Measurements from ENCODE around the gene FAM53C.
"Not testable (repeated sequence)": the region's sequence is repeated elsewhere in the genome, so short reads cannot be mapped to it uniquely, and the experiment has no call there.

Gene FAM53C

DNA sequence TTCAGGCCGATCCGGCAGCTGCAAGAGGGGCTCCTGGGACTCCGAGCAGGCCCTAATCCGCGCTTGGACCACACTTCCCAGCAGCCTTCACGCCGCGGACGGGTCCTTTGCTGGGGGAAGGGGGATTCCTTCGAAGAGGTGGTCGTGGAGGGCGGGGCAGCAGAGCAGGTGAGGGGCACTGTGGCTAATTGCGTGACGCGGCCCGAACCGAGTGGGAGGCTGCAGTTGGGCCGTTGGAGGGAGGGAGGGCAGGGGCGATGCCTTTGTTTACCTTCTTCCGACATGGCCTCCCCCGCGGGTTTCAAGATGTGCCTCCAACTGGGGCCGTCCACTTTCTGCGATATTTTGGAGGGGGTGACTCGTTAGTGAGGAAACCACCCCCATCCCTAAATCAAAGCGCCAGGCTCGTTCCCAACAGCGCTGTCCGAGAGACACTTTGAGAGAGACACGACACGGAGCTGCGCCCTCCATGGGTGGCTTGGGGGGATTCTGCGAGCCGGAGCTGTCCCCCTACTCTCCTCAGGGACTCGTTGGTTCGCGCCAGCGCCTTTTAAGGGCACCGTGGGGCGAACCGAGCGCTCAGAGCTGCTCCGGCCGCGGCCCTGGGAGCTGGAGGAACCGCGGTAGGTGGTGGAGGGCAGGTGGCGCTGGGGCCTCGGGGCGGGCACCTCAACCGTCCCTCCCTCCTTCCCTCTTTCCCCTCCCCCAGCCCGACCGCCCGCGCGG, at the start of gene FAM53C:
Gene FAM53C, plus strand, starts transcription at position 582 of the 726 bp plus-strand sequence. CDS start 3,070 bp downstream, outside the sequence.
- peak; percentile 85 for DNase-seq (ENCODE audit: low read depth)

DNA sequence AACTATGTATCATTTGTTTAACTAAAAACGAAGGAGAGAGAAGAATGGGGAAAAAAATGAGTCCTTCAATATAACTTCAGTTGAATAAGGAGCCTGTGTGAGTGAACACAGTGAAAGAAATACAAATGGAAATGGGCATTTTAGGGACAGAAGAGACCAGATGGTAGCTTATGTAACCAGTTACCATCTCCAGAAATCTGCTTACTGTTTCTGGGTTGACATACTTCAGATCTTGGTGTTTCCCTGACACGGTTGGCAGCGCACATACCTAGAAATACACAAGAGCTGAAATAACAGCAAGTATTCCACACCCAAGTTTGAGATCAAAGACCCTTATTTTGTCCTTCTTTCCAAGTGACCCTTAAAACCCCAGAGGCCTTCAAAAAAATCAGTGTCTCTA, 48.8 kb upstream of the FAM53C start:
- no peak for DNase-seq (ENCODE audit: low read depth)

DNA sequence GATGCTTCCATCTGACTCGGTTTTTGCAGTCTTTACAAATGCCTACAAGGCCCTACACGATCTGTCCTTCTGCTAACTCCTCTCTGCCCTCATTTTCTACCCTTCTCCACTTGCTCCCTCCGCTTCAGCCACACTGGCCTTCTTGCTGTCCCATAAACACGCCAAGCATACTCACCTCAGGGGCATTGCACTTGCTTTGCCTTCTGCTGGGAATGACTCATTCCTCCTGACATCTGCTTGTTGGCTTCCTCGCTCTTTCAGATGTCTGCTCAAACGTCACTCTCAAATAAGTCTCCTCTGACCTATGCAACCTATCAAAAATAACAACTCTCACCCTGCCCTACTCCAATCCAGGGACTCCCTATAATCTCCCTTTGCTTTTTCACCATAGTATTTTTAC, 34.7 kb upstream of the FAM53C start:
- DNase-seq (ENCODE audit: low read depth), result no peak

DNA sequence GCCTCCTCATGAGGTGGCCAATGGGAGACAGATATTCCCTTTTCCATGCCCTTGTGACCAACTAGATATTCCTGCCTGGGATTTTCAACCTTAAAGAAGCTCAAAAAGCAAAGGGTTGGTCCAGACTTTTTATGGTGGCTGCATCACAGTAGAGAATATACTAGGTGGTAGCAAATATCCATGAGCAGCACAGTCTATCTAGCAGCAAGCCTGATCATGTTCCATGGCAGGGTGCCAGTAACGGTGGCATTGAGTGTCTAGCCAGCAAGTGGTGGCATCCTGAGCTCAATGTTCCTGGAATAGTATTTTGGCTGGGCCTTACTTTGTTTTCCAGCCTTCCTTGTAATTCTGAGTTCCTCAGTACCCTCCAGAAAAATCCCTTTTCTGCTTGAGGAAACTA, 32.3 kb upstream of the FAM53C start:
- no peak for DNase-seq (ENCODE audit: low read depth)

DNA sequence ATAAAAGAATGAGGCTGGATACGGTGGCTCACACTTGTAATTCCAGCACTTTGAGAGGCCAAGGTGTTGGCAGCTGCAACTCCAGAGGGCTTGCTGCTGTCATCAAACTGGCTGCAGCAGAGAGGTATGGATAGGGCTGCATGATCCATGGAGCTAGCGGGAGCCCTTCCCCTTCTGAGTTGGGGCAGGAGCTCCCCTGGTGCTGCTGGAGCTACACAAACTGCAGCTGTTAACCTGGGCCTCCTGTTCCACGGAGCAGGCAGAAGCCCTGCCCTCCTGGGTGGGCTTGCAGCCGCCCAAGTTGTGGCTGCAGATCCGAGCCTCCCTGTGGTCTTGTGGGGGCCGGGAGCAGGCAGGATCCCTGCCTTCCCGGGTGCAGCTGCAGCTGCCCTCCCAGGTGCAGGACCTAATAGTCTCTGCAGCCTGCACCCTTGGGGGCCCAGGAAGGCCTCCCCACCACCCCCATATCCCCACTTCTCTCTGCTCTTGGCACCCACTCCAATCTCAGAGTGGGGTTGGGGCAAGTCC, 22.3 kb upstream of the FAM53C start:
- no peak for DNase-seq (ENCODE audit: low read depth)

DNA sequence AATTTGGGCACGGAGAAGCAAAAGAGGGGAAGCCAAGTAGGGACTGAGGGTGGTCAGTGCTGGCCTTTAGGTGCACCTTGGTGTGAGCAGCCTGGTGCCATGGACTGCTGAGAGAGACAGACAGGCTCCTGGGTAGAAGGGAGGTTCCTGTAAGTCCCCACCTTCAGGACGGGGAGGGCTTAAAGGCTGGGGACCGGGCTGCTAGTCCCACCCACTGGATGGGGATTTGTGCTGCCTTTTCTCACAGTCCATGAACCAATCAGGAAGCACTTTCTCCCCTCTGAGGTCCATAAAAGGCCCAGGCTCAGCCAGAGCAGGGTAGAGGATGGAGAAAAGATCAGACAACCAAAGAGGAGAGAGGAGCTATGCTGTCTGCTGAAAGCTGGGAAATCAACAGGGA, 21.7 kb upstream of the FAM53C start:
- no peak for DNase-seq (ENCODE audit: low read depth)

DNA sequence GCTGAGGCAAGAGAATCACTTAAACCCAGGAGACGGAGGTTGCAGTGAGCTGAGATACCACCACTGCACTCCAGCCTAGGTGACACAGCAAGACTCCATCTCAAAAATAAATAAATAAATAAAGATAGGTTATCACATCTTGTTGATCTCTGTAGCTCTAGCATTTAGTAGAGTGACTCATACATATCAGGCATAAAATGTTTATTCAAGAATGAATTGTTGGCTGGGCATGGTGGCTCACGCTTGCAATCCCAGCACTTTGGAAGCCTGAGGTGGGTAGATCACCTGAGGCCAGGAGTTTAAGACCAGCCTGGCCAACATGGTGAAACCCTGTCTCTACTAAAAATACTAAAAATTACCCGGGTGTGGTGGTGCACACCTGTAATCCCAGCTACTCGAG, 19.9 kb upstream of the FAM53C start:
- DNase-seq (ENCODE audit: low read depth), result not testable (repeated sequence)

DNA sequence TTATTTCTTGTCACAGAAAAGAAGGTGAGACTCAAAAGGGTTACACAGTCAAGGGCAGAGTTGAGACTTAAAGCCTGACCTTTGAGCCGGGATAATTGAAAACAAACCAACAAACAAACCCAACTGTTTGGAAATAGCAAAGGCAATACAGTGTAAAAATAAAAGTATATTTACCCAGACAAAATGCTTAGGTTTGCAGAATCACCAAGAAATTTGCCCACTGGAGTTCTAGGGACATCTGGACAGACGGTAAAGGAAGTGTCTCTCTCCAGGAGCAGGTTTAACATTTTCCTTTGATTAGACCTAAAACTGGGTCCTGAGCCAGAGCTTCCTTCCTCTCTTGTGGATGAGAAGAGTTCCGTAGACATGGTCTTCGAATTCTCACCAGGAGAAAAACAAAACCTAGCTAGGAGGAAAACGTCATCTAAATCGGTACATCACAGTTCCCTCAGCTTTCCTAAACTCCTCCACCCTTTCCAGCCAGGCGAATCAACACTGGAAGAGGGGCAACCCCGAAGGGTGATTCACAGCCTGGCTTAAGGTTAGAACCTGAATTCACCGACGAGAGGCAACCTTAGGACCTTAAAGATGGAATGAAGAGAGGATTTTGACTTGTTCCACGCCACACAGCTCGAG, 7.1 kb upstream of the FAM53C start:
- no peak for DNase-seq (ENCODE audit: low read depth)

DNA sequence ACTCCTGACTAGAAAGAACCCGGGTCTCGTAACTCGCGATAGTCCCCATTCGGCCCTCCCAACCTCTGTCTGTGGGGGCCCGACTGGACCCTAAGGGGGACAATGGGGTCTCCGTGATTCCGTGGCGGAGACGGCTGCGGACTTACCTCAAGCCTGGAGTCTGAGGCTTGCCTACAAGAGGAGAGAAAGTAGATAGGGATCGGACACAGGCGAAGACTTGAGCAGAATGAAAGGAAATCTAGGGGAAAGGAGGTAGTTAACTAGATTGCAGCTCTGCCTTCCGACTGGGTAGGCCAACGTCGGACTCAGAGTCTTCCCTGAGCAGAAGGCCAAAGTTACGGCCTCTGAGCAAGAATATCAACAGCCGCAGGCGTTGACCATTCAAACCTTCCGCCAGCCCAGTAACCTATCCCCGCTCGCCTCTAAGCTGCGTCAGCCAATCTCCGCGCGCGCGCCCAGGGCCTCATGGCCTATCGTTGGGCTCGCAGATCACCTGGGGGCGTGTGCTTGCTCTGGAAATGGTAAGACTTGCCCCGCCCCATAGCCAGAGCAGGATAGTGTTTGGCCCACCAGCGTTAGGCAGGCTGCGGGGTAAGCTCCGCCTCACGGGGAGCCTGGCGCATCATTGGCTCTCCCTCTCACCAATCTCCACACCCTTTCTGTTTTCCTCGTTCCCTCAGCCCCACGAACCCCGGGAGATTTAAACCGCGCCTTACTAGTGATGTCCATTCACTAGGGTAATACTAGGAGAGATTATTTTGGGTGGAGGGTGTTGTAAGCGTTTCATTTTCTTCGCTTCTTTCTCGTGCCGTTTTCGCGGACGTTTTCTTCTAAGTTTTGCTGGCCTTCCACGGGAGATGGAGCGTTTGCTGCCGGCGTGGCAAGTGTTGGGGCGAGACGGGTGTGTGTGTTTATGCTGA, 6.4 kb upstream of the FAM53C start, which contains the start of gene CDC25C:
Gene CDC25C, minus strand, starts transcription at position 356 of the 920 bp plus-strand sequence. CDS start 624 bp downstream, outside the sequence.
- peak; percentile 93 for DNase-seq (ENCODE audit: low read depth)

DNA sequence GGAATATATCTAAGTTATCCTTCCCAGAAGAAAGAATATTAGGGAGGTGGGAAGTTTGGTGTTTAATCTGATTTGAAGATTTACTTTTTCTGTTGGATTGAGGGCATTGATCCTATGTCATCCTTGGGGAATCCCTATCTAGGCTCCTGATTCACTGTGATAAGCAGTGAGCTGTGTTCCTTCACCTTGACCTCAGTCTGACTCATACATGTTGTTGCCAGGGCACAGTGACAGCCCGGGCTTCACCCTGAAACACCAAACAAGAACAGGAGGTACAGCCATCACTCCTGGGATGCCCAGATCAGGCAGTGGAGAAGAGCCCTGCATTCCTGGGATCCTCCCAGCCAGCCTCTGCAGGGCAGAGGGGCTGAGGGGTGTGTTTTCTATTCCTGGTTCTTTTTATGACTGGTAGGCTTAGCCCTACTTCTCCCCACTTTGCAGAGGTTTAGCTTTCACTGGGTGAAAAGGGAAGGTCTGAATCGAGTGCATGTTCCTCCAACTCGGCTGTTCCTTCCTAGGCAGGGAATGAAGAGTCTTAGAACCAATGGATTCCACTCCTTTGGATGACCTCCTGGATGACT, 3.1 kb upstream of the FAM53C start:
- no peak for DNase-seq (ENCODE audit: low read depth)

DNA sequence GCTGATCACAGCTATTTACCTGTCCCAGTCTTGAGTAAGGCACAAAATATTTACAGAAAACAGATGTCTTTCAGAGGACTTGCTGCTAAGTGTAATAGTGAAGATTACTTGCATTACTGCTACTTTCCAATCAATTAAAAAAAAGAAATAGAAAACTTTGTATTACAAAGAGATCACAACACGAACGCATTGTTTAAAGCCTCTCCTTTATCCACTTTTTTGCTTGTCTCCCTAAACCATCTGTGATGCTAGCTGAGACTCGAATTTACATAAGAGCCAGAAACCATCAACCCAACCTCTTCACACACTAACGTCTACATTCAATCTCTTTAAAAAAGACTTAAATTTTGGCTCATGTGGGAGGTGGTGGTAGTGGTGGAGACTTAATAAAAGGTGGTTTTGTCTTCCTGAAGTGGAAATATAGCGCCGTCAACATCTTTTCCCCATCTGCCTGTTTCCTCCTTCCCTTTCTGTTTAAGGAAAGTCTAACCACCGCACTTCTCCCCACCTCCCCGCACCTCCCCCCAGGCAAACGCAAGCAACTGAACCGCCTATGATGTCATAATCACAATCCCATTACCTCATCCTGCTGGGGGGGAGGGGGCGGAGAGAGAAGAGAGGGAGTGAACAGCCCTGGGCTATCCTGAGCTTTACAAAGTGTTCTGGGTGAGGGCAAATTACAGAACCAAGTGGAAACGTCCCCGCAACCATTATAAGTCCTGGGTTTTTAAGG, 948 bp upstream of the FAM53C start:
- no peak for DNase-seq (ENCODE audit: low read depth)

DNA sequence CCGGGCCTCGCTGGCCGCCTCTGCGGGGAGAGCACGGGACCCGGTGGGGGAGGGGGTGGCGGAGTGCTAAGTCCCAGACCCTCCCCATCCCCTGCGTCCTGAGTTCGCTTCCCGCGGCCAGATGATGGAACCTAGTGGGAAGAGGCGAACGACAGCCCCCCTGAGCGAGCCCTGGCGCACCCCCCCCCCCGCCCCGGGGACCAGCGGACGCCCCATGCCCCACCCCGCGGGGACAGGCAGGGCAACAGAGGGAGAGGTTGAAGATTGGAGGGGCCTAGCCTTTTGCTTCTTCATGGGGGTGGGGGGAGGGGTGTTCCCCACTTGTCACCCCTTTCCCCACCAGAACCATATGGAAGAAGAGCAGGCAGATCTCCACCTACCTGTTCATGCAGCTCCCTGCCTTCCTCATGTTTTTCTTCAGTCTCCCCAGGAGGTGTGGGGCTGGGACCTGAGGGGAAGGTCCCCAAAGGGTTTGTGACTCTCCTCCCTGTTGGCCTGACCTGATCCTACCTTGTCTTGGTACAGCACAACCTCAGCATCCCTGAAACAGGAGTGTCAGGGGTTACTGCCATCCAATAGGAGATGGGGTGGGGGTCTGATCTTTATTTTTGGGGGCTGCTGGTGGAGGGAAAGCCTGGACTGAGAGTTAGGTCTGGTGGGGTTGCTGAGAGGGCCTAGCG, 485 bp downstream of the FAM53C start:
- no peak for DNase-seq (ENCODE audit: low read depth)

DNA sequence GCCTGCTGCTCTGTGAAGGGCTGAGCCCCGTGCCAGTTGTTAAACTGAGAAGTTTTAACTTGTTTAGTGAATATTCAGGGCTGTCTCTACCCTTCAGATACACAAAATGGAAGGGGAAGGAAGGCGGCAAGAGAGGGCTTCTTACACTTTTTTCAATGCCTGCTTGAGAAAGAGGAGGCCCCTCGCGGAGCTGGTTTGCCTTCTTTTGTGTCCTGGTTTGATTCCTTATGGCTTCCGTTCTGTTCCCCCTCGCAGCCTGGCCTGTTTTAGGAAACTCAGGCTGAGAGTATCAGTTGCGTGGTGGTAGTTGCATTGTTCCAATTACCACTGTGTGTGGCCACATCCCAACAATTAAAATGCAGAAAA, 1.0 kb downstream of the FAM53C start:
- no peak for DNase-seq (ENCODE audit: low read depth)

DNA sequence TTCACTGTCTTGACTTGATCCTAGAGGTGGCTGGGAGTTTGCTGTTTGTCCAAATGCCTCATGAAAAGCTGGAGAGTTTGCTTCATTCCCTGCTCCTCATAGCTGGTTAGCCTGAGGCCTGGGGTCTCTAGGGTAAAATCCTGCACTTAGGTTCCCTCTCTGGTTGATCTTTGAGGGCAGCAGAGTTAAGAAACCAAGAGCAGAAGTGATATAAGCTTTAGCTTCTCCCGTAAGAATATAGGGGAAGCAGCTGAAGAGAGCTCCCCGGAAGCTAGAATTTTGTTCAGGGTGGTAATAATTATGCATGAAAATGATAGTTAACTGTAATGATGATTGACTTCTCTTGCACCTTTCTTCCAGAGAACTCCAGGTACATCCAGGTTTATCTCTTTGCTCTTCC, 1.4 kb downstream of the FAM53C start:
- DNase-seq (ENCODE audit: low read depth), result no peak

DNA sequence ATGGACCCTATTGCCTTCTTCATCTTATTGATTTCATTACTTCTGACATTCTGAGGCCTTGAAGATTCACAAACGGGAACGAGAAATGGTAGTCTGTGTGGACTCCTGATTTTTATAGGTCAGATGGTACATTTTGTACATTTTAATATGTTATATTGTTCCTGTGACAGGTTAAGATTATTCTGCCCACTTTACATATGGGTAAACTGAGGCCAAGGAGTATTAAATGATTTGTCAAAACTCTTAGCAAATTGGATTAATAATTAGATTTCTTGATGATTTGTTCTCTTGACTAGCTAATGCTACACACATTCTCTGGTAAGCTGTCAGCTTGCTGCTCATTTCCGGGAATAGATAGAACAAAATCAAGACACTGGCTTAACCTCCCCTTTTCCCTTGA, 1.9 kb downstream of the FAM53C start:
- DNase-seq (ENCODE audit: low read depth), result no peak

DNA sequence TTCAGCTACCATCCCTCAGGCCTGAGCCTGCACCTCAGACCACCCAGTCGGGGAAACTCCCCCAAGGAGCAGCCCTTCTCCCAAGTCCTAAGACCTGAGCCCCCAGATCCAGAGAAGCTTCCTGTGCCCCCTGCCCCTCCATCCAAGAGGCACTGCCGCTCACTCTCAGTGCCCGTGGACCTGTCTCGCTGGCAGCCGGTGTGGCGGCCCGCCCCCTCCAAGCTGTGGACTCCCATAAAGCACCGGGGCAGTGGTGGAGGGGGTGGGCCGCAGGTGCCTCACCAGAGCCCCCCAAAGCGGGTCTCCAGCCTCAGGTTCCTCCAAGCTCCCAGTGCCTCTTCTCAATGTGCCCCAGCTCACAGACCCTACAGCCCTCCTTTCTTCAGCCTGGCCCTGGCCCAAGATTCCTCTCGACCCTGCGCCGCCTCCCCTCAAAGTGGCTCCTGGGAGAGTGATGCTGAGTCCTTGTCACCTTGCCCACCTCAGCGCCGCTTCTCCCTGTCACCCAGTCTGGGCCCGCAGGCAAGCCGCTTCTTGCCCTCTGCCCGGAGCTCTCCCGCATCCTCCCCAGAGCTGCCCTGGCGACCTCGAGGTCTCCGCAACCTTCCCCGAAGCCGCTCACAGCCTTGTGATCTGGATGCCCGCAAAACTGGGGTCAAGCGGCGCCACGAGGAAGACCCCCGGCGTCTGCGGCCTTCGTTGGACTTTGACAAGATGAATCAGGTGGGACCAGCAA, 7.0 kb downstream of the FAM53C start:
- DNase-seq (ENCODE audit: low read depth), result no peak

DNA sequence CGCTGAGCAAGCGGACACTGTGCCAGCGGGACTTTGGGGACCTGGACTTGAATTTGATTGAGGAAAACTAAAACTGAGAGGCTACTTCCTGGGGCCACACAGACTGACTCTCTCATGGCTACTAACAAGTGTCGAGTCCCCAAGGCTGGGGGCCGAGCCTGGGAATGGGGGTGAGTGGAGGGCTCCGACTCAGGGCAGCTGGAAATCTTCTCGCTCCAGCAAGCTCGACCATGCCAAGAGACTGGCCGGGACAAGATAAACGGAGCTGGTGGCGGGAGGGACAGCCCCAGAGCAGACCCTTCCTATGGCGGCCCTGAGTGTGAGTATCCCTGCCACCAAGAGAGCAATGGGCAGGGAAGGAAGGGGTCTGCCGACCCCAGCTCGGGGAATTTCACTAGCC, 8.8 kb downstream of the FAM53C start:
- DNase-seq (ENCODE audit: low read depth), result no peak

DNA sequence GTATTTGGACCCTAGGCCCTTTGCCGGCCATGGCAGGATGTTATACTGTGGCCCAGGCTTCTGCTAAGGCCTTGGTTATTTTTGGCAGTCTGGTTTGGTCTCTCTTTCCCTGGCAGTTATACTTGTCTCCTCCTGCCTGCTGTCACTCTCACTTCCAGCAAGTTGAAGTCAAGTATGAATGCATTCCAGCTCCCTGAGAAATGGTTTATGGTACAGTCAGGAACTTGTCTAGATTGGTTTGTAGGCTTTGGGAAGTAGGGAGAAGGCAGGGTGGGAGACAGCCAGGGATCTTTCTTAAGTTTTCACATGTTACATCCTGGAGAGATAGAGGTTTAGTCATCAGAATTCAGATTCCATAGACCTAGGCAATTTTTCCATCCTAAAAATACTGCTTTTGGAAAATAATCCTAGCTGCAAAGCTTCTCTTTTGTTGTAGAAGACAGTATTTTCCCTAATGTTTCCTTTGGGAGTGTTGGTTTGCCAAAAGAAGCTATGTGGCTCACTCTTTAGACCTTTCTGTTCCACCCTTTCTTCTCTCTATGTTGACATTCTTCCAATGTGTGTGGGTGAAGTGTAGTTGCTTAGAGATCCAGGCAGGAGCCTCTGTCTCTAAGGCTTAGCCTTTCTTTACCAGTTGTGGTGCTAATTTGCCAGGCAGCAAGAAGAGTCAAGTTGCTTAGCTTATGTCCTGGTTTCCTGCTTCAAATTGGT, 11.9 kb downstream of the FAM53C start:
- no peak for DNase-seq (ENCODE audit: low read depth)

DNA sequence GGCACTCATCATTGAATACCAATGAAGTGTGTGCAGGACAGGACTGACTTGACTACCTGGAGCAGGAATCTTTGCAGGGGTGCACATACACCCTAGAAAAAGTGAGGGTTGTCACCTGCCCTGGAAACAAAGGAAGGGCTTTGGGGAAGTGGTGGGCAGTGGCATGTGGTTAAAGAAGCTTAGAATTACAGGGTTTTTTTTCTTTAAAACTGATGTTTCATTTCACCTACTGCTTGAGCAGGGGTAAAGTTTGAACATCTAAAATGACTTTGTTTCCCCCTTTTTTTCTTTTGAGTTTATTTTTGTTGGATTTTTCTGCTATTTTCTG, 12.5 kb downstream of the FAM53C start:
- no peak for DNase-seq (ENCODE audit: low read depth)

DNA sequence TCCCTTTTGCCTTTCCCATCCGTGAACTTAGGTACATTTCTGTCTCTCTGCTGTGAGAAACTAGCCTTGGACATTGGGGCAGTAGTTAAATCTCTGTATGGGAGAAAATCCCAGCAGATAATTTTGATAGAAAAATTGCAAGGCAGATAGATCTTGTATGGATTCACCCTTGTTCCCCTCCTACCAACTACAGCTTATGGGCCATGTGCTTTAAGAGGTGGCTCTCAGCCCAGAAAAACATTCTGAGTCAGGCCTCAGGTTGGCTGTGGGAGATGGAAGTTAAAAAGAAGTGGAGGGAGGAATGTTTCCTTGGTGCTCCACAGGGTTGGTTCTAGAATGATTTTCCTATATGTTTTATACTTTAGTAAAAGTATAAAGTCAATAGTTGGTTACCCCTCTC, 13.0 kb downstream of the FAM53C start:
- DNase-seq (ENCODE audit: low read depth), result no peak
